Neural cell (in vitro differentiated cells): Measurements from ENCODE around the gene CHRM3.

Experiments
- MXI1 ChIP-seq: fragments of 450-650 bp; conservative IDR thresholded peaks from 2 replicates; pipeline ENCODE4 v1.6.1; 2014; ENCODE audit warnings: antibody characterized with exemption, mild to moderate bottlenecking; ENCODE audit not compliant: poor library complexity, severe bottlenecking
- POLR2AphosphoS5 ChIP-seq: IDR thresholded peaks from 2 replicates; pipeline ENCODE4 v1.6.1; 2012
- RAD21 ChIP-seq: fragments of 450-650 bp; conservative IDR thresholded peaks from 2 replicates; pipeline ENCODE4 v1.6.1; 2014; ENCODE audit warnings: antibody characterized with exemption, mild to moderate bottlenecking, moderate library complexity
- SMC3 ChIP-seq: fragments of 450-650 bp; conservative IDR thresholded peaks from 2 replicates; pipeline ENCODE4 v1.6.1; 2014; ENCODE audit warnings: antibody characterized with exemption, mild to moderate bottlenecking, moderate library complexity; ENCODE audit not compliant: poor library complexity
- TAF1 ChIP-seq: IDR thresholded peaks from 2 replicates; pipeline ENCODE4 v1.6.1; 2012; ENCODE audit warnings: low read depth
- TF ChIP-seq, protein P1 (sequence below): fragments of 450-650 bp; IDR thresholded peaks from 2 replicates; pipeline ENCODE4 v1.5.1; 2014; ENCODE audit warnings: antibody characterized with exemption, mild to moderate bottlenecking, moderate library complexity; ENCODE audit not compliant: poor library complexity, severe bottlenecking
- TF ChIP-seq, protein P2 (sequence below): IDR thresholded peaks from 2 replicates; pipeline ENCODE4 v1.6.1; 2012; ENCODE audit warnings: borderline replicate concordance

DNA sequence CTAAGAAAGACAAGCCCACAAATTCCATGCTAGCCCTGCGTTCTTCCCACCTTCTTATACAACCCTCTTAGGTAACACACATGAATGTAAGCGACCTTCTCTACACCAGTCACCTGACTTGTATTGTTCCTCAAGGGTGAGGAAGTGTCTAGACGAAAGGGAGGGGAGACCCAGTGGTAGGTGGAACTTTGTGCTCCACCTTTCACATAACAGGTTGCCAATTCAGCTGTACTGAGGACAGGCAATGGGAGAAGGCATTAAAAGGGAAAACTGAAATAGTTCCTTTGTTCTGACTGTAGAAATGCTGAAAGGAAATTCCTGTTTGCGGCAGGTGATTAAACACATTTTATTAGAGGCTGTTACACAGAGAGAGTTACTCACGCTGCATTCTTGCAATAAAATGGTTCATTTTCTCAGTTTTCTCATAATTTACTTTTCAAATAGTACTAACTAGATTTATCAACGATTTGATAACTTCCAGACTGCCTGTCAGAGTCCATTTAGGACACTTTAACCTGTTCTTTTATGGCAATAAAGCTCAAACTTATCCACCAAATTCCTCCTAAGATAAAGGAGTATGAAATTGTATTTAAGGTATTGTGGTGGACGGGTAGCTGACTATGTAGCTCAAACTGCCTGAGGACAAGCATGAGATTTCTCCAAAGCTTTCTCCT is 17.8 kb upstream of the CHRM3 start:
- TF ChIP-seq, protein P1, sequence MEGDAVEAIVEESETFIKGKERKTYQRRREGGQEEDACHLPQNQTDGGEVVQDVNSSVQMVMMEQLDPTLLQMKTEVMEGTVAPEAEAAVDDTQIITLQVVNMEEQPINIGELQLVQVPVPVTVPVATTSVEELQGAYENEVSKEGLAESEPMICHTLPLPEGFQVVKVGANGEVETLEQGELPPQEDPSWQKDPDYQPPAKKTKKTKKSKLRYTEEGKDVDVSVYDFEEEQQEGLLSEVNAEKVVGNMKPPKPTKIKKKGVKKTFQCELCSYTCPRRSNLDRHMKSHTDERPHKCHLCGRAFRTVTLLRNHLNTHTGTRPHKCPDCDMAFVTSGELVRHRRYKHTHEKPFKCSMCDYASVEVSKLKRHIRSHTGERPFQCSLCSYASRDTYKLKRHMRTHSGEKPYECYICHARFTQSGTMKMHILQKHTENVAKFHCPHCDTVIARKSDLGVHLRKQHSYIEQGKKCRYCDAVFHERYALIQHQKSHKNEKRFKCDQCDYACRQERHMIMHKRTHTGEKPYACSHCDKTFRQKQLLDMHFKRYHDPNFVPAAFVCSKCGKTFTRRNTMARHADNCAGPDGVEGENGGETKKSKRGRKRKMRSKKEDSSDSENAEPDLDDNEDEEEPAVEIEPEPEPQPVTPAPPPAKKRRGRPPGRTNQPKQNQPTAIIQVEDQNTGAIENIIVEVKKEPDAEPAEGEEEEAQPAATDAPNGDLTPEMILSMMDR = no peak
- TF ChIP-seq, protein P2, sequence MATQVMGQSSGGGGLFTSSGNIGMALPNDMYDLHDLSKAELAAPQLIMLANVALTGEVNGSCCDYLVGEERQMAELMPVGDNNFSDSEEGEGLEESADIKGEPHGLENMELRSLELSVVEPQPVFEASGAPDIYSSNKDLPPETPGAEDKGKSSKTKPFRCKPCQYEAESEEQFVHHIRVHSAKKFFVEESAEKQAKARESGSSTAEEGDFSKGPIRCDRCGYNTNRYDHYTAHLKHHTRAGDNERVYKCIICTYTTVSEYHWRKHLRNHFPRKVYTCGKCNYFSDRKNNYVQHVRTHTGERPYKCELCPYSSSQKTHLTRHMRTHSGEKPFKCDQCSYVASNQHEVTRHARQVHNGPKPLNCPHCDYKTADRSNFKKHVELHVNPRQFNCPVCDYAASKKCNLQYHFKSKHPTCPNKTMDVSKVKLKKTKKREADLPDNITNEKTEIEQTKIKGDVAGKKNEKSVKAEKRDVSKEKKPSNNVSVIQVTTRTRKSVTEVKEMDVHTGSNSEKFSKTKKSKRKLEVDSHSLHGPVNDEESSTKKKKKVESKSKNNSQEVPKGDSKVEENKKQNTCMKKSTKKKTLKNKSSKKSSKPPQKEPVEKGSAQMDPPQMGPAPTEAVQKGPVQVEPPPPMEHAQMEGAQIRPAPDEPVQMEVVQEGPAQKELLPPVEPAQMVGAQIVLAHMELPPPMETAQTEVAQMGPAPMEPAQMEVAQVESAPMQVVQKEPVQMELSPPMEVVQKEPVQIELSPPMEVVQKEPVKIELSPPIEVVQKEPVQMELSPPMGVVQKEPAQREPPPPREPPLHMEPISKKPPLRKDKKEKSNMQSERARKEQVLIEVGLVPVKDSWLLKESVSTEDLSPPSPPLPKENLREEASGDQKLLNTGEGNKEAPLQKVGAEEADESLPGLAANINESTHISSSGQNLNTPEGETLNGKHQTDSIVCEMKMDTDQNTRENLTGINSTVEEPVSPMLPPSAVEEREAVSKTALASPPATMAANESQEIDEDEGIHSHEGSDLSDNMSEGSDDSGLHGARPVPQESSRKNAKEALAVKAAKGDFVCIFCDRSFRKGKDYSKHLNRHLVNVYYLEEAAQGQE = no peak
- TF ChIP-seq POLR2AphosphoS5 (no peak), MXI1 (no peak), TAF1 (no peak), RAD21 (no peak), SMC3 (no peak)
